HG02571 (cell line): Measurements from ENCODE around the gene TBC1D22A.
"Not testable (repeated sequence)": the region's sequence is repeated elsewhere in the genome, so short reads cannot be mapped to it uniquely, and the experiment has no call there.

ENCODE experiments used
- ATAC-seq: cut with Tn5 transposase; IDR thresholded peaks from one replicate; pipeline ENCODE4 v1.9.1; 2021; ENCODE audit warnings: mild to moderate bottlenecking, moderate library complexity; ENCODE audit not compliant: unreplicated experiment

TBC1D22A gene

GRCh38 chr22:47049736-47050400 is 287.4 kb downstream of the TBC1D22A start:
- not testable (repeated sequence) for ATAC-seq

DNA sequence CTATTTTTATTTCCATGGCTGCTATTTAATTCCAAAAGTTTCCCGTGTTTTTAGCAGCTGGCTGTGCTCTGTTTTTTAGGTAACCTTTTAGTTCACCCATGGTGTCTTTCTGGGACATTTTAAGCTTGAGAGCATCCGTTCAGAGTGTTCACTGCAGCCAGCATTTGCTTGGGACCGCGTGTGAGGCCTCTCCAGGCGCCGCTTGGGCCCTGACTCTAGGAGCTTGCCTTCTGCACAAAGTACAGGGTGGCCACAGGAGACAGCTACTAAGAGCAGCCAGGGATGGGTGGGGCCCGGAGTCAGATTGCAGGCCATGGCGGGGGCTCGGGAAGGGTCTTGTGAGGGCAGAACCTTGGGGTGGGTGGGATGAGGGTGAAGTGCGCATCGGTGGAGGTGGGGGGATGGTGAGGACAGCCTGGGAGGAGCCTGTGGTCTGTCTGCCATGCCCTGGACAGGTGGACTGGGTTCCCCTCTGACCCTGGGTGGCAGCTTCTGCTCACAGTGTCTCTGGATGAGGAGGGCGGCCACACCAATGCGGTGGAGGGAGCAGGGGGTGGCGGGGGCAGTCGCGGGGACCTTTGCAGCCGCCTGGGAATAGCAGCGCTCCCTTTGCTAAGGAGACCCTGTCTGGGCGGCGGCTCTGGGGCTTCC is 288.1 kb downstream of the TBC1D22A start:
- ATAC-seq, result no peak

GRCh38 chr22:47051441-47052071 is 289.1 kb downstream of the TBC1D22A start:
- ATAC-seq, result no peak

DNA sequence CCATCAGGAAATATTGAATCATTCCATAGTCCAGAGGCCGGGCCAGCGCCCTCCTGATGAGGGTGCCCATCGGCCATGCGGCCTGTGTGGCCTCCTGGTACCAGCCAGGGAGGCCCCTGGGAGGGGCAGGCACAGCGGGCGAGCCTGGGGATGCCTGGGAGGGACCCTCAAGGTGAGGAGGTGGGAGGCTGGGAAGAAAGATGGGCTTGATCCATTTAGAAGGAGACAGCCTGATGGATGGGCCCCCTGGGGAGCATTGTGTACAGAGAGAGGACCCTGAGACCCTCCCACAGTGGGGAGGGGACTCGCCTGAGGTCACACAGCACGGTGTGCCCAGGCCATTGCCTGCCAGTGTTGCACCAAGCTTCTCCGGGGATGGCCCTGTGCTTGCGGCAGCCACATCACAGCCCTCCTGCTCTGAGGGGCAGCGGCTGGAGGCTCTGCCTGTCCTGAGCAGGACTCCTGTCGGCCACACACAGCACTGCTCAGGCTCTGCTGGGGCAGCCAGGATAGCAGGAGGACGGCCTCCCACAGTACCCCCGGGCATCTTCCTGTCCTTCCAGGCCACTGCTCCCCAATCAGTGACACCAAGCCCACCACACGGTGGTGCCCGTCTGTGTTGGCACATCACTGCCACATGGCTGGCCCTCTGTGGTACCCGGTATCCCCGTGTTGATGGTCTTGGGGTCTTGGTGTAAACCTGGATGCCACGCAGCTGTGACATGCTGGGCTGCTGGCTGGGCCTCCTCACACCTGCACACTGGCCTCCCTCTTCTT is 290.0 kb downstream of the TBC1D22A start:
- ATAC-seq, result no peak

DNA sequence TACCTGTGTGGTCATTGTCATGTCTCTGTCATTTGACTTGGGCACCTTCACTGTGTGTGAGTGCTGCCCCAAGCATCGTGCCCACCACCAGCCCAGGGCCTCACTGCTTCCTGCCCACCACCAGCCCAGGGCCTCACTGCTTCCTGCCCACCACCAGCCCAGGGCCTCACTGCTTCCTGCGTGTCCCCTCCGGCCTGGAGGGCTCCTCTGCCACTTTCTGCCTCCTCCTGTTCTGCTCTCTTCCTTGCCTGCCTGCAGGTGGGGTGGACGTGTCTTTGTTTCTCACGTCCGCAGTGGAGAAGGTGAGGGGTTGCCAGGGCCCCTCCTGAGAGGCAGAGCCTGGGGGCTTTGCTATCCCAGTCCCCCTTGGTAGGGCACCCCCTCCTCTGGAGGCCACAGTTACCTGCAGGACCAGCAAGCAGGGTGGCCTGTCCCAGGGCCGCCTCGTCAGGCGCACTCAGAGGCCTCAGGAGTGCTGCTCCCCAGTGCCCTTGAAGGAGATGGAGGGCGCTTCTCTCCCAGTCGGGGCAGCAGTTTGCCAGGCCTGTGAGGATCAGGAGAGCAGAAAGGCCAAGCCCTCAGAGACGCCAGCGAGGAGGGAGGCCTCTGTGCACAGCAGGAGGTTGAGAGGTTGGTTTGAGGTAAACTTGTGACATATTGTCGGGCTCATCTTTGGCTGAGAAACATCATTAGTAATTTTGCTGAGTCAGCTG is 290.7 kb downstream of the TBC1D22A start:
- ATAC-seq, result no peak

- ATAC-seq, result no peak
Measured at GRCh38 chr22:47053726-47054141, 291.3 kb downstream of the TBC1D22A start.

DNA sequence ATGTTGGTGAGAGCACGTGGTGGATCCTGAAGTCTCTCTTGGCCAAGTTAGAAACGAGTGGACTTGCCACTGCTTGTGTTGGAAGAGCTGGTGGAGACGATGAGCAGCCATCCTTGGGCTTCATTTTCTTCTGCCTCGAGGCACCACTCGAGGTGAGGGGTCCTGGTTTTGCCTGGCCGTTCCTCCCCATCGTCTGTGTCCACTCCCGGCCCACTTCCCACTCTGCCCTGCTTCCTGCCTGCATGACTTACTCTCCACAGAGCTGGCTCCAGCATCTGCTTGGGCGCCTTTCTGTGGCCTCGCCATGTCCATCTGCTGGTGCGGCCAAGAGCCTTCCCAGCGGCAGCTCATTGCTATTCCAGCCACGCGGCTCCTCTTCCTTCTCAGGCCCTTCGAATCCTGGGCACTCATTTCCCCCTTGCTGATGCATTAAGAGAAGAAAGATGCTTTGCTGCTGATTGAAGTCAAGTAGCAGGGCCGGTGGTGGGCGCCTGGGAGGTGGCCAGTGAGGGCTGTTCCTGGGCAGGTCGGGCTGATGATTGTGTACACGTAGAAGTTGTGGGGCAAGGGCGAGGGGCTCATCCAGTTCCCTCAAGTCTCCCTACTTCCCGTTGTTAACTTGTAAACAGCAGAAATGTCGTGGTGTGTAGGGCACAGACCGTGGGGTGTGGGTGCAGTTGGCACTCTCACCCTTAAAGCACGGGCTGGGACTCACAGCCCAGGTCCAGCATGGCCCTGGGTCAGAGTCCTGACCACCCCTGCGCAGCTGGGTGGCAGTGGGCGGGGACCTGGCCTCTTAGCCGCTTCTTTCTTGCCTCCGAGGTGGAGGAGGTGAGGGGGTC is 292.0 kb downstream of the TBC1D22A start:
- ATAC-seq, result no peak

DNA sequence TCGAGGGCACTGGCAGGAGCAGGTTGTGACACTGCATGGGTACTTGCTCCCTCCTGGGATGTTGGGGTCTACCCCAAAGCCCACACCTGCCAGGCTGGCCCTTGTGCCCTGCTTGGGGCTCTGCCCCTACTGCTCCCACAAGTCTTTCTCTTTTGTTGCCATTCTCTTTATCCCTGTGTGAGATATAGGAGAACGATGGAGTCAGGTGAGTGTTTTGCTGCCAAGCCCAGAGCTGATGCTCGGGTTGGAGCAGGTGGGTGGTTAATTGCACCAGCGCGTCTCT is 292.6 kb downstream of the TBC1D22A start:
- no peak for ATAC-seq

DNA sequence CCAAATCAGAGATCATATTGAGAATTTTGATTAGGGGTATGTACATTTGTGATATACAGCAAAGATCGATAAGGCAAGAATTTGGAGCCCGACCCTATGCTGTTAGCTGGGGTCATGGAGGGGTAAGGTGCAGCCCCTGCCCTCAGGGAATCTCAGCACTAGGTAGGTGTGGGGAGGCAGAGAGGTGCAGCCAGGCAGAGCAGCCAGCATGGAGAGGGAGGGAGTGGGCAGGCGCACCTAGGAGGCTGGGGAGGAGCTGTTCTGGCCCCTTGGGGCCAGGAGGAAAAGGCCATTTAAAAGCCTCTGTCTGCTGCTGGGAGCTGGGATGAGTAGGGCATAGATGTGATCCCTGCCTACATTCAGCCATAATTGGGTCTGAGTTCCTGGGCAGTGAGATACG is 293.0 kb downstream of the TBC1D22A start:
- no peak for ATAC-seq

- ATAC-seq, result no peak
Measured at GRCh38 chr22:47055921-47056320, 293.5 kb downstream of the TBC1D22A start.

GRCh38 chr22:47056361-47056760 is 293.9 kb downstream of the TBC1D22A start:
- ATAC-seq, result no peak

GRCh38 chr22:47056776-47057470 is 294.5 kb downstream of the TBC1D22A start:
- no peak for ATAC-seq

DNA sequence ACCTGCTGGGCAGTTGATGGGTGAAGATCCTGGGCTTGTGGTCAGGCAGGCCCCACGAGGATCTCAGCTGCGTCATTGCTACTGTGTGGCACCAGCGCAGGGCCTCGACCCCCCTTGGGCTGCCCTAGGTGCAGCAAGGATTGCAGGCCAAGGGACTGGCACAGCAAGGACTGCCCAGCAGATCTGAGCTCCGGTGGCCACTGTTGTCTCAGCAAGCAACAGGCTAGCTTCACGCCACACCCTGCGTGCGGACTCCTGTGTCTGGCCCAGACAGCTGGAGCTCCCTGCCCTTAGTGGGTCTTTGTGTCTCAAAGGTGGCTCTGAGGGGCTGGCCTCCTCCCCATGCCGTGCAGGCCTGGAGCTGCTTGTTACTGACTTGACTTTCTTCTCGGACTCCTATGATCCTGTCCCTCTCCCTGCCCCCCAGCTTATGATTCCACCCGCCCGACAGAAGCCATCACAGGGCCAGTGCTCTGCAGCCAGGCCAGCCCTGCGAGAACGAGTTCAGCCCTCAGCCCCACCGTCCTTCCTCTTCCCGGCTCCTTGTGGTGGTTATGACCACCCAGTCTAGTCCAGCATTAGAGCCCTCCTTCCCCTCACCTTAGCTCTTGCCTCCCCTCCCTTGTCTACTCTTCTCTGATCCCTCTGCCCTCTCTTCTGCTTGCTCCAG is 295.6 kb downstream of the TBC1D22A start:
- no peak for ATAC-seq

GRCh38 chr22:47059076-47059475 is 296.6 kb downstream of the TBC1D22A start:
- no peak for ATAC-seq

DNA sequence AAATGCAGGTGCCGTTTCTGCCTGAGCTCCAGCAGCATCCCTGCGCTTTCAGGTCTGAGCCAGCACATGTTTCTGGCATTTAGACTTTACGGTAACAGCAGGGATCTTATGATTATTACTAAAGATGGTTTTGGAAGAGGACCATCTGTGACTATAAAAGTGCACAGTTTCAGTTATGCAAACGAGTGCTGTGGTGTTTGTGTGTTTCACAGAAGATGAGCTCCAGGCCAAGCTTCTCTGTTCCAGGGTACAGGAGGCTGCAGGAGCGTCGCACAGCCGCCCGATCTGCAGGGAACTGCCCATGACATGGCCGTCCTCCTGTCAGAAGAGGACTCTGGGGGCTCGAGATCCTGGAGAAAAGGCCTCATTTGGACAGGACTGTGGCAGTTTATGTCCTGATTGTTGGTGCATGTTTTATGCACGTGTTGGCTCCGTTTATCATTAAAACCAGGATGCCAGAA is 297.3 kb downstream of the TBC1D22A start:
- ATAC-seq, result no peak

- no peak for ATAC-seq
Measured at GRCh38 chr22:47060718-47061117, 298.3 kb downstream of the TBC1D22A start.

DNA sequence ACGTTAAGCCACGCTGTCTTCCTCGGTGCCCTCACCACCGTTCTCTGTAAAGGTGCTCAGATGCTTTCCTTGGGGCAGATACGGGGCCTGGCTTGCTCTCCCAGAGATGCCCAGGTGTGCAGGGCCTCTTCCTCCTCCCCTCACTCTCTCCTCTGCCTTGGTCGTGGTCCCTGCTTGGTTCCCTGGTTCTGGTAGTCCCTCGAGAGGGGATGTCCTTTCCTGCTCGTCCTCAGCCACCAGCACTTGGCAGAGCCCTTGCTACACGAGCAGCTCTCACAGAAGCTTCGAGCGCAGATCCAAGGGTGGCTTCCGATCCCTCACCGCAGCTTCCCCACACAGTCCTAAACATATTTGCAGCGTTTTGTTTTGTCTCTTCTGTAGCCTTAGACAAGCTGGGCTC is 298.8 kb downstream of the TBC1D22A start:
- ATAC-seq, result no peak

- no peak for ATAC-seq
Measured at GRCh38 chr22:47062126-47062525, 299.7 kb downstream of the TBC1D22A start.

DNA sequence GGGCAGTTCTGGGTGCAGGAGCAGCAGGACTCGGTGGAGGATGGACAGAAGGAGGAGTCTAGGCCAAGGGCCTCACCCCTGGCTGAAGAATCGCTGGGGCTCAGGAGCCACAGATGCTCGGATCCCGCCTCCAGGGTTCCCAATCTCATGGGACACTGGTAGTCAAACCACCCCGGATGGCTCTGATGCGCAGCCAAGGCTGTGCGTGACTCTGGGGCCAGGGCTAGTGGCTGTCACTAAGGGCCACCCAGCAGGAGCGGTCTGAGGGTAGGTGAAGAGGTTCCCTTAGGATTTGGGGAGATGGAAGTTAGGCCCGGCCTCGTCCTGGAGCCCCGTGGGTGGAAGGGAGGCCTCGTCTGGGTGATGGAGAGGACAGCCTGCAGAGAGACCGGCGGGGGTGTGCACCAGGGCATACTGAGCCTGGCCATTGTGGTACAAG is 300.6 kb downstream of the TBC1D22A start:
- no peak for ATAC-seq
